Left lobe of liver (tissue), 2 donors: ENCODE data around the gene SHMT2. TPM values are rescaled to one million over a fixed set of nuclear protein-coding genes. Genes with fewer than 3 reads are reported as not detected.
A peak's percentile ranks its signal among the peaks of the same experiment; 100 is the strongest.

Experiments used
- ATAC-seq: fragments of 200-7000 bp; cut with Tn5 transposase; one replicate; pipeline ENCODE4 v1.9.1; 2020; ENCODE audit warnings: mild to moderate bottlenecking, moderate library complexity
- DNase-seq: peaks from one replicate; pipeline ENCODE4 v3.0.0-alpha.2; 2020; ENCODE audit warnings: low spot score
- total RNA-seq: library from RNA; stranded (reverse); gene quantifications from one replicate; pipeline ENCODE4 v1.2.1, GENCODE V29; 2021
- donor health status: DM: no; HTN: no; CAD: no; lungs with moderate emphysema.
- donor health status: DM: no; HTN: yes; CAD: no.

SHMT2 gene
- total RNA-seq, 1 donor from 2014 or later, result 242 TPM

DNA sequence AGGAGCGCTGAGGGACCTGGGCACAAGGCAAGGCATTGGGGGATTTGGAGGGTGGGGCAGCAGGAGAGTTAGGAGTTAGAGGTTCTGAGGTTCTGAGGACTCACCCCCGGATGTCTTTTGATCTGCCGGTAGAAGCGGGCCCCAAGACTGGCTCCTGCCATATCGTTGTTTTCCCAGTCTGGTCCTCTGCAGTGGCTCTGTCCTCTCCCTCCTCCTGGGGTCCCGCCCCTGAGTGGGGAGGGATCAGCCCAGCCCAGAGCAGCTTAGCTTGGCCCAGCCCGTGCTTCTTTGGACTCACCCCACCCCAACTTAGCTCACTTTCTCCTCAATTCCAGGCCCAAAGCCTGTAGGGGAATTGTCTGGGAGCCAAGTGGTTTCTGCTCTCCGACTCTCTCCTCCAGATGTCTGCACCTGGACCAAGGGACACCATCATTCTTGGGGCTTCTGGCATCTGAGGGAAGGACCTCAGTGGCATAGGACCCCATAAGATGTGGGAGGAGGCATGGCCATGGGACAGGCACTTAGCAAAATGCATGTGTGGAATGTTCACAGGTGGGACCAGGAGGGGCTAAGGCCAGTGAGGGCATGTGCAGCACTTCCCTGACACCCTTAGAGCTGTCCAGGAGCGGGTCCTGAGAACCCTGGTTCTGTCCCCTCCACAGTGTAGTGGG lies 7.5 kb downstream of the SHMT2 start:
- DNase-seq (no peak), ATAC-seq (no peak)

DNA sequence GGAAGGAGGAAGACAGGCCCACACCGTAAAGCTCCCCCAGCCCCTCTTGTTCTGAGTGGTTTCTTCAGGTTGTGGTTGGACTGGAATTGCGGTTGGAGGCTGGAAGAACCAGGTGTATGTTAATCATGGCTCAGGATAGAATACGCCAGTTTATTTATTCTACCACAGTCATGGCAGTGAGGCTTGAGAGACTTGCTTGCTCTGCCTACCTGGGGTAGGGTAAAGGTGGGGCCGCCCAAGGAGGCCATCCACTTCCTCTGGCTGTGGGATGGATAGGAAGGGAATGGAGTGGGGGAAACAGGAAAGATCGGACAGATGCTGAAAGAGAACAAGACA lies 8.1 kb downstream of the SHMT2 start:
- ATAC-seq (no peak), DNase-seq (no peak)

DNA sequence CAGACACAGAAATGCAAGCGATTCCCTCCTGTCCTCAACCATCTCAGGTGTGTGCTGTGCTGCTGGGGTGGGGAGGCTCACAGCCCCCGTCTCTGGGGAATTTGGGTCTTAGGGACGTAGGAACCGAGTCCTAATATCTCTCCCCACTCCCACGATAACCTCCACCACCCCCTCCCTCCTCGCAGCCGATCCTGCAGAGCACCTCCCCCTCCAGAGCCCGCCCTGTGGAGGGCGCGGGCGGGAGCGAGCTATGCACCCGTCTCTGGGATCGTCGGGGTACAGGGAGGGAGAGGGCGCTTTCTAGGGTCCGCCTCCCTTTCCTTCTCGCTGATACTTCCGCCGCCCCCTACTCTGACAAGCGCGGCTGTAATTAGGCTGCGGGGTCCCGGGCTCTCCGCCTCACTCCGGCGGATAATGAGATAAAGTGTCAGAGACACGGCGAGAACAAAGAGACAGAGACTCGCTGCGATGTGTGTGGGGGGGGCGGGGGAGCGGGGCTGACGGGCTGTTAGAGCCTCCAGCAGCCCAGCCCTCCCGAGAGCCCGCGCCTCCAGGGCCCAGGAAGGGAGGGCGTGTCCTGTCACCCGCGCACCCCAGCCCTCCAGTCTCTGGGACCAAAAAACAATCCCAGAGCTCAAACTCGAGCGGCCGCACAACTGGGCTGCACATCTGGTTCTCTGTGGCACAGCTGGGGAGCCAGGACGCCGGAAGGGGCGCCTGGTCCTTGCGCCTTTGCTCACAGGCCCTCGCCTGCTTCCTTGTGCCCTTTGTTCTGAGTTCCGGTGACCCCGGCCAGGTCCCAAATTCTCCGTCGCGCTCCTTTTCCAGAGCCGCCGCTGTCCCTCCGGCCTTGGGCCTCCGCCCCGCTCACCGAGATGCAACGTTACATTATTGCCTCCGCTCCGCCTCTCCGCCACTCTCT lies 8.7 kb downstream of the SHMT2 start:
- DNase-seq, result no peak
- ATAC-seq, result no peak

DNA sequence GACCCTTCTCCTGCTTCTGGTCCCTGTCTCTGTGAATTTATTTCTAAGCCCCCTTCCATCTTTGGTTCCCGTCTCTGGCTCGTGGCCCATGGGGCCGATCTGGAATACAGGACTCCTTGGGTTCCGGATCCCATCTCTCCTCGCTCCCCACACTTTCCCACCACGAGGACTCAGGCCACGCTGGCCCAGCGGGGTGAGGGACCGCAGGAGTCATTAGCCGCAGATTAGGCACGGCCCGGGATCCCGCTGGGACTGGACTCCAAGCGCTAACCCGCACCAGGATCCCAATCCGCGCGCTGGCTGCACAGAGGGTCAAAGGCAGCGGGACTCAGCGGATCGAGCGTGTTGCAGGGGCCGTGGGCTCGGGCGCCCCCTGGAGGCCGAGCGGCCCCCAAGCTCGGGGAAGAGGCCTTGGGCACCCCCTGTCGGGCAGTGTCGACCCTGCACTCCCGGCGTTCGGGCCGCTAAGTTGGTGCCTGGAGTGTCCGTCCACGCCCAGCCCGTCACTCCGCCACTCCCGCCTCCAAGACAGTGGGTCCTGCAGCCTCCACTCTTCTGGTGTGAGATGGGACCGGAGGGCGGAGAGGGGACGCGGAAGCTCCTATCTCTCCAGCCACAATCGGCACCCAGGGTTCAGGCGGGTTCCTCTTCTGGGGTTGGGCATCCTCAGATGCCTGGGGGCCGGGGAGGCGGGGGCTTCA lies 9.5 kb downstream of the SHMT2 start:
- ATAC-seq (peak; percentile 71), DNase-seq (peak; percentile 89)

GRCh38 chr12:57239587-57240065 lies 10.1 kb downstream of the SHMT2 start:
- ATAC-seq, result no peak

GRCh38 chr12:57240066-57240921 lies 10.8 kb downstream of the SHMT2 start:
- DNase-seq (no peak), ATAC-seq (peak; percentile 7)

More at GRCh38 chr12:57239587-57240065, 10.1 kb downstream of the SHMT2 start:
- DNase-seq, result no peak

GRCh38 chr12:57240926-57241401 lies 11.5 kb downstream of the SHMT2 start:
- DNase-seq (no peak), ATAC-seq (no peak)

DNA sequence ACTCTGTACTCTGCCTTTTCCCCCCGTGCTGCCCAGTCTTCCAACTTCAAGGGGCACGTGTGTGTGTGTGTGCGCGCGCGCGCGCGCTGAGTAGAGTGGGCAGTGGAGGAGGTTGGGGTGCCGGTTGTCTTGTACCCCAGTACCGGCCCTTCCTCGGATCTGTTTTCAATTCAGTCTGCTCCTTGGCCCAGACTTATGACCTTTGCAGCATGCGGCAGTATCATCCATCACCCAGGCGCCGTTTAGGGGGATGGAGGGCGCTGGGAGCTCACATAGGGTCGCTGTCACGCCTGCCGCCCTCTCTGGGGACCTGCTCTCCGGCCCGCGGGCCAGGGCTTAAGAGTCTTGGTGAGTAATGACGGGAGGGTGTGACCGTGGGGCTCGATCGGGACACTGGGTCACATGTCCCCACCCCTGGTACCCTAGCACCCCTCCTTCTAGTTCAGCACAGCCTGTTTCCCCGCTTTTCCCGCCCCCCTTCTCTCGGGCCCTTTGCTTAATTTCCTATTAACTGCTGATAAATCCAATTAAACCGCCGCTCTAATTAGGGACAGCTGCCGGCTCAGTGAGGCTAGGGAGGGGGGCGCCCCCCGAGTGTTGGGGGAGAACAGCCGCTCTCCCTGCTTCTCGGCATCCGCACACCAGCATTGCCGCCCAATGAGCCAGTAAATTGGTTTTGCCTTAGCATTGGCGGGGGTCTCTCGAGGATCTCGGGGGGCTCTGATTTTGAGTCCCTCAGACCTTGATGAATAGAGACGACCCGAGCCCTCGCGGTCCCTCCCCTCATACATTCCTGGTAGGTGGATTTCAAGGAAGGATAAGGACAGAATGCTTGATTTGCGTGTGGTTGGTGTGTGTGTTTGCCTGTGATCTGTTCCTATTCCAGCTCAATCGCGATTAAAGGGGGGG lies 12.1 kb downstream of the SHMT2 start:
- no peak for DNase-seq
- ATAC-seq, result no peak

DNA sequence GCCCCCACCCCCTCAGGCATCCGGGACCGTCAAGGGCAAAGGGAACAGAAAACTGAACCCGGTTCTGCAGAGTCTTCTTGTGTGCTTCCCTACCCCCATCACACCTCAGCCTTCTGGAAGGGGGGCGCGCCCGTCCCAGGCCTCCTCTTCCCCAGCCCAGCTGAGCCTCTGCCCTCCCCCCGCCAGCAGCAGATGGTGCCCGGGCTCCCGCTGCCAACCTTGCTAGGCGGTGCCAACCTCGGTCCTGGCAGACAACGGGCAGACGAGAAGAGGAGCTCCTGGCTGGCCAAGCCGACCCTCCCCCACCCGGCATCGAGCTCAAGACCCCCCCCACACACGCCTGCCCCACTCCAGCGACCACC lies 12.8 kb downstream of the SHMT2 start:
- ATAC-seq (peak; percentile 43), DNase-seq (peak; percentile 79)

DNA sequence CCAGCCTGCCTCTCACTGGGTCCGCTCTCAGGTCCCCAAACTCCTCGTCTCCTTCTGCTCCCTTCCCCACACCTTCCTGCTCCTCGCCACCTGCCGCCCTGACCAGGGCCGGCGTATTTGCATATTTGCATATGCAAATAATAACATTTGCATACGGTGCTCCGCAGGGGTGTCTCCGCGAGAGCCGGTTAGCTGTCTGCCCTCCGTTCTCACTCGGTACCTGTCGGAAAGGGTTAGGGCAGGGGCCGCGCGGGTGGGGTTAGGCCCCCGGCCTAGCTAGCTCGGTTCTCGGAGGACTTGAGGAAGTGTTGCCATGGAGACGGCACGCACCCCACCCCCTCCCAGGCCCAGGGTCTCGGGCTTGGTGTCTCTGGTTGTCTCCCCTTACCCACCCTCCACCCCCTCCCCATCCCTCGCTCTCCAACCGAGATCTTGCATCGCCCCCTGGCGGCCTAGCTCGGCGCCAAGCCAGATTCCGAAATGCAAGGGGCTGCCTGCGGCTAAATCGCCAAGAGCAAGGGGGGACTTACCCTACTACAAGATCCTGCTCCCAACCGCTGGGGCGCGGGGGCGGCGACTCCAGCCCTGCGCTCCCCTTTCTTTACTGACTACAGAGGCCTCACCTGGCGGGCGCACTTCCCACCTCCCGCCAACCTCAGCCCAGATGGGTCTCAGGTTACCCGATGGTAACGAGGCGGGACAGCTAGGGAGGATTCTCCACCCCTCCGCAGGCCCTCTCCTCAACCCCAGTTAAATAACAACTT lies 13.4 kb downstream of the SHMT2 start:
- peak; percentile 33 for ATAC-seq
- no peak for DNase-seq

DNA sequence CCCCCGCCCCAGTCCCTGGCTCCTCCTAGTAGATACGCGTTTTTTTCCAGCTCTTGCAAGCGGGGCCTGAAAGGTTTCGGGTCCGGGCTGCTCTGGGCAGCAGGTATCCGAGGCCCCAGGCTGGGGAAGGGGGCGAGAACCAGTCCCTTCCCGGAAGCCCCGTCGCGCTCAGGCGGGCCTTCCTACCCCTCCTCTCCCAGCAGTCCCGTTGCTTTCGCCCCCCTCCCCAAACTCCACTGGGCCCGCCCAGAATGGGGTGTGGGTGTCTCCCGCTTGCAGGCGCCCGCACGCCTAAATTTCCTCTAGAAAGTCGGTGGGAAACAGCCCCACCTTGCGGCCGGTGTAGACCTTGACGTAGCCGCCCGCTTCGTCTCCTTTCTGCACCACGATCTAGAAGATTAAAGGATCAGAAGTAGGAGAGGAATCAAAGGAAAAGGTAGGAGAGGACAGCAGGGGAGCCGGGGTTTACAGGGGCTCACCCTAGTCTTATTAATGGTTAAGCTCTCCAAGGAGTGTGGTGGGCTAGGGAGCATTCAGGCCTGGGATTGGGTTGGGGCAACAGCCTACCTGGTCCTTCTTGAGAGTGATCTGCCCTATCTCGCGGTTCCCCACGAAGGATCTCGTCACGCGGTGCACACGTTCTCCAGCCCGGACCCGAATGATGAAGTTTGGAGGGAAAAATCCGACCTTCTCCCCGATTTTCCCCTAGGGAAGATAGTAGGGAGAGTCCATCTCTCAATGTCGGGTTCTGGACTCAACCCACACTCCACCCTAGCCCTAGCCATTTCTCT lies 14.2 kb downstream of the SHMT2 start:
- peak; percentile 82 for DNase-seq
- peak; percentile 55 for ATAC-seq

DNA sequence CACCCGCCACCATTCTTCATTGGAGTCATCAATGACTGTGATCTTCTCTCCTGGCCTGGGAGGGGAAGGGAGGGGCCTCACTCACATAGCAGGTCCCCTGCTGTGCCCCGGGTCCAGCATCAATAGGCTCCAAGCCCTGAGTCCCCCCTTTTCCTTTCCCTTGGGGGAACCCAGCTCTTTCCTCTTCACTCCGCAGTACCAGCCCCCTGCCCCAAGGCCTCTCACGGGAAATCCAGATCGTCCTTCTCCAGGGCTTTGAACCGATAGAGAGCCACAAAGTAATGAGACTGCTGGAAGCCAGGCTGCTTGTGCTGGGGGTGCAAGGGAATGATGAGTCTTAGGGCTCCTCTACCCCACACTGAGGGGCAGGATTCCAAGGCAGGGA lies 14.8 kb downstream of the SHMT2 start:
- ATAC-seq (no peak), DNase-seq (no peak)

DNA sequence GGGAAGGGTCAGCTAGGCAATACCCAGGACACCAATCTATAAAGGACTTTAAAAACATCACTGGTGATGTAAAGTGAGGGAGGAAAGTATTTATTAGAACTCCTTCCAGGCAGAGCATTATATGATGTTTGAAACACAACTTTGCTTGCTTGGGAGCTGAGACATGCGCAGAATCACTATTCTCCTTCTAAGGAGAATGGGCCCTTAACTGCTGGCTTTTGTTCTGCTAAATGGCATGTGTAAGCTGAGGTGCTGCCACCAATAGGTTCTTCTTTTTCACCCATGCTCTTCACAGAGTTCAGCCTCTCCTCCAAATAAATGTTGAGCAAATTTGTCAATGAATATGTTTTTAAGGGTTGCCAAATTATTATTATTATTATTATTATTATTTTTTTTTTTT lies 17.5 kb downstream of the SHMT2 start:
- DNase-seq, result no peak
- no peak for ATAC-seq

- DNase-seq (no peak), ATAC-seq (peak; percentile 14)
Observed at GRCh38 chr12:57248934-57249742, 19.6 kb downstream of the SHMT2 start.

DNA sequence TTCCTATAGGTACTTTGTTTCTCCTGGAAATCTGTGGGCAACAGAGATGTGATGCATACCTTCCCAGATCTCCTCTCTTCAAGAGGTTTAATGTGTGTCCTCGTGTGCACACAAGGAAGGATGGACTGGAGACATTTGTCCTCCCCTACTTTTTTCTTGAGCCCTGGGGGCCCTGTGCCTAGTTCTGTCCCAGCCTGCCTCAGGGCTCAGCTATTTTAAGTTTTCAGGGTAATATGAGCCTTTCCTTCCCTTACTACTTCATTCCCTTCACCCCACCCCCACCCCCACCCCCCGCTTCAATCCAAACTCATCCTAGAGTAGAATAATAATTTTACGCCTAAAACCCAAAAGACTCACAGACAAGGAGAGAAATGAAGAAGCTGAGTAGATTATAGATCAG lies 21.0 kb downstream of the SHMT2 start:
- DNase-seq (no peak), ATAC-seq (no peak)

DNA sequence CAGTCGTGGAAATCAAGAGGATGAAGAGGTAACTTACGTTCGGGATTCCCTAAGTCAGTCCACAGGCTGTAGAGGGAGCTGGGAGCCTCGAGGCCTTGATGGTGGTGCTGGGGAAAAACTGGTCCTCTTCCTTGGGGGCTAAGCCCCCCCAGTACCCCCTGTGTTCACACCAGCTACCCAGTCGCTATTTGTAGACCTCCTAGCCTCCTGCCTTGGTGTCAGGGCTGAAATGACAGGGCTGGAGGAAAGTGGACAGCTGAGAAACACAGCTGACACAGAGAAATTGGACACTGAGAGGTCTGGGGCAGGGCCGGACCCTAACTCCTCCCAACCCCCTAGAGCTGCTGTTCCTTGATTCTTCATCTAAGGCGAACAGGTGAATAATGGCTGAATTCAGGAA lies 21.4 kb downstream of the SHMT2 start, which contains the start of gene STAC3:
TSS of gene STAC3 (minus strand) at position 232 of the 400 bp plus-strand sequence. CDS start 1,551 bp downstream, outside the sequence.
- DNase-seq (no peak), ATAC-seq (no peak)
